Calu3 (cell line): ENCODE results near the gene ZNF577. TPM values are rescaled to one million over a fixed set of nuclear protein-coding genes. Genes with fewer than 3 reads are reported as not detected.

Experiments
- Bru-seq: library from RNA; stranded (reverse); fragments of 400-500 nt; gene quantifications from one replicate; lab custom pipeline; 2021; lab: Mats Ljungman, UMichigan
- BruChase-seq, 2 experiments: library from RNA; stranded (reverse); fragments of 400-500 nt; gene quantifications; one replicate each; lab custom pipeline; 2021; lab: Mats Ljungman, UMichigan
- BruUV-seq: library from RNA; stranded (reverse); fragments of 400-500 nt; replicated peaks from 2 replicates; lab custom pipeline; 2021; lab: Mats Ljungman, UMichigan
- CTCF ChIA-PET: fragments of 300-600 bp; sonication (Branson Sonifier 250); formaldehyde crosslinking; loops from one replicate; lab custom pipeline; 2022; ENCODE audit warnings: antibody characterized with exemption; lab: Charles Lee
- DNase-seq: peaks from one replicate; pipeline ENCODE4 v3.0.0; 2022
- H3K27ac Mint-ChIP-seq: one replicate; pipeline ENCODE4 v1.8.0; 2022; ENCODE audit warnings: mixed read lengths; ENCODE audit not compliant: unreplicated experiment
- H3K27me3 Mint-ChIP-seq: one replicate; pipeline ENCODE4 v1.8.0; 2022; ENCODE audit warnings: mixed read lengths; ENCODE audit not compliant: unreplicated experiment
- H3K36me3 Mint-ChIP-seq: one replicate; pipeline ENCODE4 v1.8.0; 2022; ENCODE audit warnings: mild to moderate bottlenecking, moderate library complexity, mixed read lengths; ENCODE audit not compliant: insufficient read depth, unreplicated experiment
- H3K4me1 Mint-ChIP-seq: one replicate; pipeline ENCODE4 v1.8.0; 2022; ENCODE audit warnings: mild to moderate bottlenecking, low read depth, mixed read lengths; ENCODE audit not compliant: unreplicated experiment
- H3K4me3 Mint-ChIP-seq: one replicate; pipeline ENCODE4 v1.8.0; 2022; ENCODE audit warnings: mild to moderate bottlenecking, low read depth, moderate library complexity, mixed read lengths; ENCODE audit not compliant: unreplicated experiment
- H3K9me3 Mint-ChIP-seq: one replicate; pipeline ENCODE4 v1.8.0; 2022; ENCODE audit warnings: low read depth, mixed read lengths; ENCODE audit not compliant: unreplicated experiment
- CTCF ChIP-seq: fragments of 200-600 bp; IDR thresholded peaks from one replicate; pipeline ENCODE4 v1.8.0; 2022; ENCODE audit warnings: antibody characterized with exemption; ENCODE audit not compliant: unreplicated experiment
- intact Hi-C: fragments of 100-400 bp; cut with micrococcal nuclease; formaldehyde crosslinking; loops from one replicate; pipeline ENCODE4 v1.10.0; 2022; ENCODE audit not compliant: unreplicated experiment
- long read RNA-seq: library from polyadenylated mRNA; stranded (forward); transcript quantifications from one replicate; pipeline ENCODE4 v2.0.0, GENCODE V29; 2022
- total RNA-seq: library from RNA; stranded (reverse); gene quantifications from 2 replicates; pipeline ENCODE4 v1.2.3, GENCODE V29; 2022

The ZNF577 gene
- 15.0 and 16.1 TPM in 2 replicates for total RNA-seq
- Bru-seq, nascent RNA: percentile 63 among the genes with signal in this experiment
- percentile 78 among the genes with signal in this experiment for BruChase-seq, experiment 1, labeled RNA remaining after a 6-hour chase
- BruChase-seq, experiment 2, labeled RNA remaining after a 2-hour chase: percentile 75 among the genes with signal in this experiment
- long read RNA-seq, partial matches to known transcripts: 0 of 9 reads
- long read RNA-seq, other reads (novel, unspliced or antisense): 6 of 9 reads

DNA sequence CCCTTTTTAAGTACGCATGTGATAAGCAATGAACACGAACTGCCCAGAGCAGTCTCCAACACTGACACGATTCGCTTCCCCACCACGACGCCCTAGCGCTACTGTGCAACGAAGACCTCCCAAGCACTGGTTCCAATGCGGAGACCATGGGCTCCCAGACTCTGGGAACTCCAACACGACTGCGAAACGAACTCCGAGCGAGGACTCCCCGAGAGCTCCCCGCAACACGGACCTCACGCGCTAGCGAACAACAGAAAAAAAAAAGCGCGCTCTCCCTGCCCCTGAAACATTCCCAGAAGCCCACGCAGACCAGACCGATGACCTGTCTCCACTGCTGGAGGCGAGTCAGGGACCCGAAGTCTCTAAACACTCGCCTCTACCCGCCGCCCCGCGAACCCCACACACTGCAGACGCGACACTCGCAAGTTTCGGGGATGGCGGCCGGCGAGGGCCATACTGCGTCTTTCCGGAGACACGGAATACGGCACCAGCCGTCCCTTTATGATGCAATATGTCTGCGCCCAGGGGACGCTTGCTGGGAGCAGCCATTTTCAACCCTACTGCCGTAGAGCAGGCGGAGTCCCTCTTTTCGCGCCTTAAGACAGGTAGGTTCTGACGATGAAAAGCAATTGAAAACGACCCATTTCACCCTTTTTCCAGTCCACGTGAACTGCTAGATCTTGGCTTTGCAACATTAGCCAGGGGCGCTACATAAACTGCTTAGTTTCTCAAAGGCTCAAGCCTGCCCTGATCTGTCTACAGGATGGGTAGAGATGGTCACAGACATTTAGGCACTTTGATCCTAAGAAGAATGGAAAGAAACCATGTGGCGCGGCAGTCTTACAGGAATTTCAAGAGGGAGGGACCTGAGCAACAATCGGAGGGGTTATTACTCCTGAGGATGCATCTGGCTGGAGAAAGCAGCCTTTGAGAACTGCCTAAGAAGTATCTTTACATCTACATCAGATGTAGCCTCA is at the start of gene ZNF577:
Gene ZNF577 (minus strand): TSS at position 430 of the 977 bp plus-strand sequence. CDS start 7,569 bp downstream, outside the sequence.
- intact Hi-C loops: loop anchor here (2.0 kb wide), 1 partner anchor 17 kb away; the partner anchor contains the start of gene ZNF649
- TF ChIP-seq CTCF: no peak

DNA sequence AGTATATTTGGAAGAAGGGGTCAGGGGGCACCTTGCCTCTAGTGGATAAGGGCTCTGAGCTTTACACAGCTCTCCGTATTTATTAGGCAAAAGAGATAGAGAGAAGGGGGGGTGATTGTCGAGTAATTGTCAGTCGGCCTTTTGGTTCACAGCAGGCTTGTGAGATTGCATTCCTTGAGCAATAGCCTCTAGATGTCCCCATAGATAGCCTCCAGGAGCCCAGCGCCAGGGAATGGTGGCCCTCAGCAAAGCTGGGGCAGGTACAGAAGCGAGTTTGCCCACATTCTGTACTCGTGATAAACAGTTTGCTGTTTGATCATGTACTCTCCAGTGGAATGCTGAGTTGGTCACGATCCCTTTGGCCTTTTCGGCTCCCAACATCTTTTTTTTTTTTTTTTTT is 44.2 kb upstream of the ZNF577 start:
- intact Hi-C loops: no loop called here
- peaks cover 21% of the 10 kb centered on the region for H3K9me3 Mint-ChIP-seq

More for the DNA sequence above, at the start of gene ZNF577:
- H3K4me3 Mint-ChIP-seq: peak within 1 kb of the TSS; percentile 92
- H3K36me3 Mint-ChIP-seq: peaks cover 45% of the 10 kb centered on the region
- peaks cover 33% of the 10 kb centered on the region for H3K9me3 Mint-ChIP-seq
- H3K27ac Mint-ChIP-seq: peak within 1 kb of the TSS; percentile 84
- BruUV-seq: TSS peak; percentile 42
- H3K27me3 Mint-ChIP-seq: no peaks in the 10 kb centered on the region
- CTCF ChIA-PET: no interaction called here
- DNase-seq: peak; percentile 95
- H3K4me1 Mint-ChIP-seq: peaks cover 16% of the 10 kb centered on the region

DNA sequence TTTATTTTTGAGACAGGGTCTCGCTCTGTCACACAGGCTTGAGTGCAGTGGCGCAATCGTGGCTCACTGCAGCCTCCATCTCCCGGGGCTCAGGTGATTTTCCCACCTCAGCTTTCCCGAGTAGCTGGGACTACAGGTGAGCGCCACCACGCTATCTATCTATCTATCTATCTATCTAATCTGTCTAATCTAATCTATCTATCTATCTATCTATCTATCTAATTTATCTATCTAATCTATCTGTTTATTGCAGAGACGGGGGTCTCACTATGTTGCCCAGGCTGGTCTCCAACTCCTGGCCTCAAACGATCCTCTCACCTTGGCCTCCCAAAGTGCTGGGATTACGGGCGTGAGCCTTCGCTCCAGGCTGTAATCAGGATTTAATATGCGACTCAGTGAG is 40.1 kb upstream of the ZNF577 start:
- intact Hi-C loops: loop anchor here (2.0 kb wide), 1 partner anchor 23 kb away; the partner anchor contains the start of gene ZNF649
- no peak for TF ChIP-seq CTCF
- CTCF ChIA-PET: no interaction called here
- Mint-ChIP-seq H3K27ac (peak overlapping the region; percentile 72), H3K4me3 (peak overlapping the region; percentile 79), H3K4me1 (peaks cover 18% of the 10 kb centered on the region), H3K9me3 (peaks cover 23% of the 10 kb centered on the region), H3K27me3 (no peaks in the 10 kb centered on the region), H3K36me3 (peaks cover 36% of the 10 kb centered on the region)
- DNase-seq: peak; percentile 4
- BruUV-seq: no TSS peak

More for the DNA sequence above, 44.2 kb upstream of the ZNF577 start:
- no peak for DNase-seq
- peaks cover 37% of the 10 kb centered on the region for H3K36me3 Mint-ChIP-seq
- no TSS peak for BruUV-seq
- no peak overlapping the region for H3K4me3 Mint-ChIP-seq
- CTCF ChIA-PET: no interaction called here
- H3K4me1 Mint-ChIP-seq: peaks cover 10% of the 10 kb centered on the region
- TF ChIP-seq CTCF: no peak
- H3K27me3 Mint-ChIP-seq: no peaks in the 10 kb centered on the region
- H3K27ac Mint-ChIP-seq: no peak overlapping the region
